ENCODE data around the gene PAPLN.
"Not testable (repeated sequence)": the region's sequence is repeated elsewhere in the genome, so short reads cannot be mapped to it uniquely, and the experiment has no call there.

PAPLN gene

DNA sequence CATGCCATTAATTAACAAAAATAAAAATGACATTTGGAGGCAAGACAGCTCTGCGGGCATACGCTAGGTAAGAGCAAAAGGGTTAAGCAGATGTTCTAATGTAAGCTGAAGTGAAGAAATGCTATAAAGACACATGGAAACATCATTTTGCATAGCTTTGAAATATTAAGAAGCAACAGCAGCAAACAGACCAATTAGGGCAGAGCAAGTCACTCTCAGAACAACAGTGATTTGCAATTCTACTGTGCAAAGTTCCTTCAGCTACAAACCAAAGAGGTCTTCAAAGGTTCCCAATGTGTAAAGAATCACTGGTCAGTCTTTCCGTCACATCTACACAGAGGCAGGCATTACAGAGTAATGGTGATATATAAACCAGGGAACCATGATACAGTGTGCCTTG, 68.2 kb downstream of the PAPLN start:
- Mint-ChIP-seq H3K9me3 (no peaks in the 10 kb centered on the region), H3K4me3 (no peak overlapping the region), H3K4me1 (peaks cover 5% of the 10 kb centered on the region), H3K27ac (no peak overlapping the region), H3K27me3 (no peaks in the 10 kb centered on the region), H3K36me3 (ENCODE audit: low read depth) (peaks cover 3% of the 10 kb centered on the region)
- no peak for ATAC-seq
- no peak for DNase-seq

GRCh38 chr14:73307261-73307660, 70.0 kb downstream of the PAPLN start:
- H3K4me1 Mint-ChIP-seq: peaks cover 11% of the 10 kb centered on the region
- H3K9me3 Mint-ChIP-seq: no peaks in the 10 kb centered on the region
- no peak overlapping the region for H3K4me3 Mint-ChIP-seq
- no peaks in the 10 kb centered on the region for H3K27me3 Mint-ChIP-seq
- ATAC-seq: no peak
- peaks cover 3% of the 10 kb centered on the region for H3K36me3 Mint-ChIP-seq (ENCODE audit: low read depth)
- peak overlapping the region; percentile 33 for H3K27ac Mint-ChIP-seq
- no peak for DNase-seq

GRCh38 chr14:73309207-73309606, 71.9 kb downstream of the PAPLN start:
- H3K27ac Mint-ChIP-seq; H3K36me3 Mint-ChIP-seq (ENCODE audit: low read depth); DNase-seq; H3K4me1 Mint-ChIP-seq; ATAC-seq; H3K9me3 Mint-ChIP-seq; H3K27me3 Mint-ChIP-seq; H3K4me3 Mint-ChIP-seq: not testable (repeated sequence)

- ATAC-seq (no peak), DNase-seq (no peak)
- H3K4me3 Mint-ChIP-seq: no peak overlapping the region
- H3K4me1 Mint-ChIP-seq: peaks cover 8% of the 10 kb centered on the region
- peaks cover 3% of the 10 kb centered on the region for H3K36me3 Mint-ChIP-seq (ENCODE audit: low read depth)
- no peak overlapping the region for H3K27ac Mint-ChIP-seq
- no peaks in the 10 kb centered on the region for H3K9me3 Mint-ChIP-seq
- no peaks in the 10 kb centered on the region for H3K27me3 Mint-ChIP-seq
These were observed 74.4 kb downstream of the PAPLN start for GRCh38 chr14:73311708-73312030.

DNA sequence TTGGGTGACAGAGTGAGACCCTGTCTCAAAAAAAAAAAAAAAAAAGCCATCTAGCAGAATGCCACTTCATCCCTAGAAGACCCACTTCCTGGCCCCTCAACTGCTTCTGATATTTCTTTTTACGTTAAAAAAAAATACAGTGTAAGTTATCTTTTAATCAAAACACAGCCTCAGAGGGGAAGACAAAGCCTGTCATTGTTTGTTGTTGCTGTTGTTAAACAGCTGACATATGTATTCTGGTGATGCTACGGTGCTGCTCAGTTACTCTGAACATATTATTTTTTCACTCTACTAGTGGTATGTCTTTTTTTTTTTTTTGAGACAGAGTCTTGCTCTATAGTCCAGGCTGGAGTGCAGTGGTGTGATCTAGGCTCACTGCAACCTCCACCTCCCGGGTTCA, 75.4 kb downstream of the PAPLN start:
- Mint-ChIP-seq H3K9me3 (no peaks in the 10 kb centered on the region), H3K36me3 (ENCODE audit: low read depth) (no peaks in the 10 kb centered on the region), H3K4me3 (no peak overlapping the region), H3K4me1 (peaks cover 8% of the 10 kb centered on the region), H3K27me3 (no peaks in the 10 kb centered on the region), H3K27ac (no peak overlapping the region)
- DNase-seq (no peak), ATAC-seq (no peak)

GRCh38 chr14:73313151-73313550, 75.8 kb downstream of the PAPLN start:
- DNase-seq (no peak), ATAC-seq (no peak)
- Mint-ChIP-seq H3K4me3 (no peak overlapping the region), H3K9me3 (no peaks in the 10 kb centered on the region), H3K4me1 (peaks cover 8% of the 10 kb centered on the region), H3K27me3 (no peaks in the 10 kb centered on the region), H3K36me3 (ENCODE audit: low read depth) (no peaks in the 10 kb centered on the region), H3K27ac (no peak overlapping the region)

- no peak overlapping the region for H3K27ac Mint-ChIP-seq
- DNase-seq (no peak), ATAC-seq (no peak)
- no peaks in the 10 kb centered on the region for H3K9me3 Mint-ChIP-seq
- peaks cover 31% of the 10 kb centered on the region for H3K4me1 Mint-ChIP-seq
- no peaks in the 10 kb centered on the region for H3K27me3 Mint-ChIP-seq
- no peak overlapping the region for H3K4me3 Mint-ChIP-seq
- peaks cover 4% of the 10 kb centered on the region for H3K36me3 Mint-ChIP-seq (ENCODE audit: low read depth)
These were observed 86.6 kb downstream of the PAPLN start for GRCh38 chr14:73323896-73324399.
